HepG2 (cell line): ENCODE results near the gene CYTH1.

Experiments
- GABPB1 ChIP-seq: IDR thresholded peaks from 2 replicates; pipeline ENCODE4 v1.6.1; 2016; ENCODE audit warnings: mild to moderate bottlenecking, missing genetic modification reagents, moderate library complexity, missing compliant biosample characterization
- MTA3 ChIP-seq: sonication (generic); formaldehyde crosslinking; IDR thresholded peaks from 2 replicates; pipeline ENCODE4 v1.4.0; 2020; ENCODE audit warnings: missing genetic modification reagents
- SAFB2 ChIP-seq: sonication (generic); formaldehyde crosslinking; IDR thresholded peaks from 2 replicates; pipeline ENCODE4 v1.5.1; 2020; ENCODE audit warnings: missing genetic modification reagents, low read depth, mild to moderate bottlenecking, borderline replicate concordance
- SATB2 ChIP-seq: sonication (generic); formaldehyde crosslinking; IDR thresholded peaks from 2 replicates; pipeline ENCODE4 v1.5.0; 2020; ENCODE audit warnings: missing genetic modification reagents
- TRIM24 ChIP-seq: sonication (generic); formaldehyde crosslinking; IDR thresholded peaks from 2 replicates; pipeline ENCODE4 v1.8.0; 2022; ENCODE audit warnings: mild to moderate bottlenecking, missing genetic modification reagents
- ZNF629 ChIP-seq: sonication (generic); formaldehyde crosslinking; conservative IDR thresholded peaks from 2 replicates; pipeline ENCODE4 v1.5.0; 2020; ENCODE audit warnings: missing genetic modification reagents
- TF ChIP-seq, protein P1 (sequence below): sonication (generic); formaldehyde crosslinking; IDR thresholded peaks from 2 replicates; pipeline ENCODE4 v1.5.0; 2020; ENCODE audit warnings: missing genetic modification reagents, mild to moderate bottlenecking, borderline replicate concordance
- TF ChIP-seq, protein P2 (sequence below): IDR thresholded peaks from 2 replicates; pipeline ENCODE4 v1.6.1; 2012; ENCODE audit warnings: low read length, improper control_type of control experiment

DNA sequence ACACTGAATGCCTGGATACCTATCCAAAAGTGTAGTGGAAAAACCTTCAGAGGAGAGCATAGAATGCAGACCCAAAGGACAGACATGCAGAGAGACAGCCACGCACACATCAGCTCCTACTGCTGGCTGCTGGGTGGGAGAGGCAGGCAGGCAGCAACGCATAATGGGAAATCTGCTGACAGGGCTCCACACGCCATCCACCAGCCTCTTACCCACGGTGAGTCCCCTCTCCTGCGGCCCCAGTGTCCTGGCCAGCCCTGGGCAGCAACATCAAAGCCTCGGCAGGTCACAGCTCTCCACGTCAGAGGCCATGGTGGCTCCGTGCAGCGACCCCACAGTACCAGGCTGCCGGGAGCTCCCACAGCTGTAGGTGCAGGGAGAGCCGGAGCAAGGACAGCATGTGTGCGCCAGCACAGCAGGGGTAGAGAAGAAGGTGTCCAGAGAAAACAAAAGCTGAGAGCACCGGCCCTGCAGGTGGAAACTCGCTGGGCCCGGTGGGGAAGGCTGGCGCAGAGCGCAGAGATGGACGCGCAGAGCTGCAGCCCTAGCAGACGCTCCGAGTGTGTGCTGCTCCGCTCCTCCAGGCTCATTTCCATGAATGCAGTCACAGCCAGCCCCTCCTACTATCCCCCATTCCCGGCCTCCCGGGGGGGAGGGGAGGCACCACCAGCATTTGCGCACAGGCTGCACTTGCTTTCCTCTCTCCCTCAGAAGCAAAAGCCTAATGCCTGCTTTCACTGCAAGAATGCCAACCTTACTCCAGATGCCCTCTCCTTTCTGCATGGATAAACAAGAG is 58.9 kb downstream of the CYTH1 start:
- TF ChIP-seq ZNF629 (CRISPR knock-in tag) (no peak), TRIM24 (CRISPR knock-in tag) (no peak), GABPB1 (CRISPR knock-in tag) (peak; percentile 31; the same call in 1 of the 2 replicates), MTA3 (no peak), SAFB2 (CRISPR knock-in tag) (no peak), SATB2 (no peak)
- TF ChIP-seq, protein P1, sequence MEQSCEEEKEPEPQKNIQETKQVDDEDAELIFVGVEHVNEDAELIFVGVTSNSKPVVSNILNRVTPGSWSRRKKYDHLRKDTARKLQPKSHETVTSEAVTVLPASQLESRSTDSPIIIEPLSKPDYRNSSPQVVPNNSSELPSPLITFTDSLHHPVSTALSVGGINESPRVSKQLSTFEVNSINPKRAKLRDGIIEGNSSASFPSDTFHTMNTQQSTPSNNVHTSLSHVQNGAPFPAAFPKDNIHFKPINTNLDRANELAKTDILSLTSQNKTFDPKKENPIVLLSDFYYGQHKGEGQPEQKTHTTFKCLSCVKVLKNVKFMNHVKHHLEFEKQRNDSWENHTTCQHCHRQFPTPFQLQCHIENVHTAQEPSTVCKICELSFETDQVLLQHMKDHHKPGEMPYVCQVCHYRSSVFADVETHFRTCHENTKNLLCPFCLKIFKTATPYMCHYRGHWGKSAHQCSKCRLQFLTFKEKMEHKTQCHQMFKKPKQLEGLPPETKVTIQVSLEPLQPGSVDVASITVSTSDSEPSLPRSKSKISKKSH (CRISPR knock-in tag): no peak
- TF ChIP-seq, protein P2, sequence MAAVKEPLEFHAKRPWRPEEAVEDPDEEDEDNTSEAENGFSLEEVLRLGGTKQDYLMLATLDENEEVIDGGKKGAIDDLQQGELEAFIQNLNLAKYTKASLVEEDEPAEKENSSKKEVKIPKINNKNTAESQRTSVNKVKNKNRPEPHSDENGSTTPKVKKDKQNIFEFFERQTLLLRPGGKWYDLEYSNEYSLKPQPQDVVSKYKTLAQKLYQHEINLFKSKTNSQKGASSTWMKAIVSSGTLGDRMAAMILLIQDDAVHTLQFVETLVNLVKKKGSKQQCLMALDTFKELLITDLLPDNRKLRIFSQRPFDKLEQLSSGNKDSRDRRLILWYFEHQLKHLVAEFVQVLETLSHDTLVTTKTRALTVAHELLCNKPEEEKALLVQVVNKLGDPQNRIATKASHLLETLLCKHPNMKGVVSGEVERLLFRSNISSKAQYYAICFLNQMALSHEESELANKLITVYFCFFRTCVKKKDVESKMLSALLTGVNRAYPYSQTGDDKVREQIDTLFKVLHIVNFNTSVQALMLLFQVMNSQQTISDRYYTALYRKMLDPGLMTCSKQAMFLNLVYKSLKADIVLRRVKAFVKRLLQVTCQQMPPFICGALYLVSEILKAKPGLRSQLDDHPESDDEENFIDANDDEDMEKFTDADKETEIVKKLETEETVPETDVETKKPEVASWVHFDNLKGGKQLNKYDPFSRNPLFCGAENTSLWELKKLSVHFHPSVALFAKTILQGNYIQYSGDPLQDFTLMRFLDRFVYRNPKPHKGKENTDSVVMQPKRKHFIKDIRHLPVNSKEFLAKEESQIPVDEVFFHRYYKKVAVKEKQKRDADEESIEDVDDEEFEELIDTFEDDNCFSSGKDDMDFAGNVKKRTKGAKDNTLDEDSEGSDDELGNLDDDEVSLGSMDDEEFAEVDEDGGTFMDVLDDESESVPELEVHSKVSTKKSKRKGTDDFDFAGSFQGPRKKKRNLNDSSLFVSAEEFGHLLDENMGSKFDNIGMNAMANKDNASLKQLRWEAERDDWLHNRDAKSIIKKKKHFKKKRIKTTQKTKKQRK: no peak
